Mesothelial cell of epicardium (in vitro differentiated cells): ENCODE results near the gene ARHGAP25. TPM values are rescaled to one million over a fixed set of nuclear protein-coding genes. Genes with fewer than 3 reads are reported as not detected.

Experiments
- DNase-seq, 2 experiments: peaks; one replicate each; pipeline ENCODE4 v3.0.0; 2021; ENCODE audit warnings: low spot score in 2 of 2; ENCODE audit not compliant: unreplicated experiment in 2 of 2
- H3K27ac Mint-ChIP-seq: 2 replicates; pipeline ENCODE4 v1.8.0; 2021; ENCODE audit warnings: mixed read lengths
- H3K27me3 Mint-ChIP-seq: 2 replicates; pipeline ENCODE4 v1.8.0; 2021; ENCODE audit warnings: low read depth, mixed read lengths
- H3K36me3 Mint-ChIP-seq: 2 replicates; pipeline ENCODE4 v1.8.0; 2021; ENCODE audit warnings: mixed read lengths
- H3K4me1 Mint-ChIP-seq: 2 replicates; pipeline ENCODE4 v1.8.0; 2021; ENCODE audit warnings: mixed read lengths
- H3K4me3 Mint-ChIP-seq: 2 replicates; pipeline ENCODE4 v1.8.0; 2021; ENCODE audit warnings: mild to moderate bottlenecking, moderate library complexity, mixed read lengths
- H3K9me3 Mint-ChIP-seq: 2 replicates; pipeline ENCODE4 v1.8.0; 2021; ENCODE audit warnings: mixed read lengths
- CTCF ChIP-seq: fragments of 200-600 bp; sonication (generic); IDR thresholded peaks from one replicate; pipeline ENCODE4 v1.5.0; 2021; ENCODE audit warnings: antibody characterized with exemption; ENCODE audit not compliant: unreplicated experiment
- total RNA-seq: library from RNA; stranded (reverse); gene quantifications from 3 replicates; pipeline ENCODE4 v1.2.1, GENCODE V29; 2021

Gene ARHGAP25
- total RNA-seq, 1 donor from 2014 or later: 1.4 TPM

GRCh38 chr2:68726100-68726499 is 8.5 kb upstream of the ARHGAP25 start:
- peaks cover 4% of the 10 kb centered on the region for H3K27me3 Mint-ChIP-seq
- no peaks in the 10 kb centered on the region for H3K36me3 Mint-ChIP-seq
- no peaks in the 10 kb centered on the region for H3K9me3 Mint-ChIP-seq
- no peaks in the 10 kb centered on the region for H3K4me1 Mint-ChIP-seq
- no peak for TF ChIP-seq CTCF
- no peak overlapping the region for H3K4me3 Mint-ChIP-seq
- no peak for DNase-seq
- H3K27ac Mint-ChIP-seq: no peak overlapping the region

DNA sequence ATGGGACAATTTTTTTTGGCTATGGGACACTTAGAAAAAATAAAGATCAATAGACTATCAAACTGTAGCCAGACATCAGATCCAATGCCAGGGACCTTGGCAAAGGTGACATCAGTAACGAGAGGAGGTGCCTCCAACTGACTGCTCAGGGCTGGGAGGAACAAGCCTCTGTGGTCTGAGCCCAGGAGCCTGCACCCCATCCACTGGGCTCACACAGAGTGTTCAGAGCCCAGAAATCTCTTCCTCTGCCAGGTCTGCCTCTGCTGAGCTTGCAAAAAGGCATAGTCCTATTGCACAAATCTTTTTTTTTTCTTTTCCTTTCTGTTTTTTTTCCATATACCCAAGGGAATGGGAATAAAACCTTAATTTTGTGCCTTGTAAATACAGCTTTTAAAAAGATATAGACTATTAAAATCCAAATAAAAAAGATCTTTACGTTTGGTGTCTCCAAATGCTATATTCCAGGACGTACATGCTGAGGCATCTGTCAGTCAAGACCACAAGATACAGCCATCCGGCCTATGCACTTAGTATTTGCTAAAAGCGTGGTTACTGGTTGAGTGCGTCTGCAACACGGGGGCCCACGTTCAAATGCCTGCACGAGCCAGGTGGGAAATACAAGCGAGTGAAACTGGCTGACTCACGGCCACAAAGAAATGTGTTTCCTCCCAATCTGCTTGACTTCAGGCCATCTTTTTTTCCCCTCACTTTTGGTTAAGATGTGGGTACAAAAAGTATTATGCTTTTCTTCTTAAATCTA is 7.8 kb upstream of the ARHGAP25 start:
- TF ChIP-seq CTCF: no peak
- H3K4me1 Mint-ChIP-seq: peaks cover 6% of the 10 kb centered on the region
- H3K9me3 Mint-ChIP-seq: no peaks in the 10 kb centered on the region
- no peak for DNase-seq
- no peaks in the 10 kb centered on the region for H3K36me3 Mint-ChIP-seq
- H3K4me3 Mint-ChIP-seq: no peak overlapping the region
- H3K27ac Mint-ChIP-seq: no peak overlapping the region
- H3K27me3 Mint-ChIP-seq: peaks cover 7% of the 10 kb centered on the region

DNA sequence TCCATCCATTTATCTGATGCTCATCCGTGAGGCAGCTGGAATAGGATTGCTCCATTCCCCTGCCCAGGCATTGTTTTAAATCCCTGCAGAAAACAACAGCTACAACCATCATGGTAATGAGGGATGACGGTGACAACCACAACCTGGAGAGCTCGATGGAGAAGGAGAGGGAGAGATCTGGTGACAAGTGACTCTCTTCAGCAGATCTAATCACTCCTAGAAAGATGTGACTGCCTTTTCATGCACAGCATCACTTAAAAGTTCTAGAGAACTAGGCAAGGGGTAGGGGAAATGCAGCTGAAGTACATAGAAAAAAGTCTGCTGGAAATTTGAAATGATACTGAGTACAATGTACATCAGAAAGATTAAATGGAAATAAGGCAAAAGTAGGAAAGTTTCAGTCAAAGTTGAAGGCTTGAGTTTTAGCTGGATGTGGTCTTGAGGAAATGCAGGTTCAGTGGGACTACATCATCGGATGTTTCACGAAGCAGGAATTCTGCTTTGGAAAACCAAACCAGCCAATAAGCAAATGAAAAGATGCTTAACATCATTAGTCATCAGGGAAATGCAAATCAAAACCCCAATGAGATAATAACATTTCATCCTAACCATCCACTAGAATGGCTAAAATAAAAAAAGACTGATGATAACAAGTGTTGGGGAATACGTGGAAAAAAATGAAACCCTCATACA is 6.8 kb upstream of the ARHGAP25 start:
- DNase-seq: no peak
- peaks cover 7% of the 10 kb centered on the region for H3K27me3 Mint-ChIP-seq

DNA sequence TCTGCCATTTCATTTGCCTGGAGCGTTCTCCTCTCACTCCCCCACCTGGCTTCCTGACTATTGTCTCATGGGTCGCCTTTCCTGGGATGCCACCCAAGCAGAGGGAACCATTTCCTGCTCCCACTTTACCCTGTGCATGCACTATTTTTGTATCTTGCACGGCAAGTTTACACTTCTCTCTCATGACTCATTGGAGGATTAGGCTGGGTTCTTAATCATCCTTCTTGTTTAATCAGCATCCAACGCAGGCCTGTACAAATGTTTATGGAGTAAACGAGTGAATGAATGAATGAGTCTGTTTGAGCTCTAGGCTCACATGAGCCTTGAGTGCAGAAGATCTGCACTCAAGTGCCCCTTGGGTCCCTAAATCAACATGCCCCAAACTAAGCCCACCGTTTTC is 3.8 kb upstream of the ARHGAP25 start:
- DNase-seq: no peak
- no peak overlapping the region for H3K27ac Mint-ChIP-seq

More for the DNA sequence above, 6.8 kb upstream of the ARHGAP25 start:
- Mint-ChIP-seq H3K36me3 (no peaks in the 10 kb centered on the region), H3K9me3 (no peaks in the 10 kb centered on the region), H3K4me1 (peaks cover 6% of the 10 kb centered on the region), H3K27ac (no peak overlapping the region), H3K4me3 (no peak overlapping the region)
- TF ChIP-seq CTCF: no peak

More for the DNA sequence above, 3.8 kb upstream of the ARHGAP25 start:
- Mint-ChIP-seq H3K36me3 (no peaks in the 10 kb centered on the region), H3K4me1 (peaks cover 7% of the 10 kb centered on the region), H3K9me3 (no peaks in the 10 kb centered on the region), H3K4me3 (no peak overlapping the region), H3K27me3 (peaks cover 7% of the 10 kb centered on the region)
- no peak for TF ChIP-seq CTCF
